GM11168 (cell line): ENCODE data around the gene KRTAP10-10.
"Not testable (repeated sequence)": the region's sequence is repeated elsewhere in the genome, so short reads cannot be mapped to it uniquely, and the experiment has no call there.

Experiments
- in situ Hi-C: fragments of 300-500 bp; cut with MboI; formaldehyde crosslinking; loops from one replicate; pipeline ENCODE4 v1.12.0; 2022; ENCODE audit warnings: low sequenced_read_pairs; ENCODE audit not compliant: unreplicated experiment

The KRTAP10-10 gene, protein sequence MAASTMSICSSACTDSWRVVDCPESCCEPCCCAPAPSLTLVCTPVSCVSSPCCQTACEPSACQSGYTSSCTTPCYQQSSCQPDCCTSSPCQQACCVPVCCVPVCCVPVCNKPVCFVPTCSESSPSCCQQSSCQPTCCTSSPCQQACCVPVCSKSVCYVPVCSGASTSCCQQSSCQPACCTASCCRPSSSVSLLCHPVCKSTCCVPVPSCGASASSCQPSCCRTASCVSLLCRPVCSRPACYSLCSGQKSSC

GRCh38 chr21:44637018-44637850 lies at the start of gene KRTAP10-10:
Gene KRTAP10-10 (plus strand): TSS chr21:44637356. CDS start chr21:44637418, 62 bp downstream.
- in situ Hi-C loops = no loop called here

DNA sequence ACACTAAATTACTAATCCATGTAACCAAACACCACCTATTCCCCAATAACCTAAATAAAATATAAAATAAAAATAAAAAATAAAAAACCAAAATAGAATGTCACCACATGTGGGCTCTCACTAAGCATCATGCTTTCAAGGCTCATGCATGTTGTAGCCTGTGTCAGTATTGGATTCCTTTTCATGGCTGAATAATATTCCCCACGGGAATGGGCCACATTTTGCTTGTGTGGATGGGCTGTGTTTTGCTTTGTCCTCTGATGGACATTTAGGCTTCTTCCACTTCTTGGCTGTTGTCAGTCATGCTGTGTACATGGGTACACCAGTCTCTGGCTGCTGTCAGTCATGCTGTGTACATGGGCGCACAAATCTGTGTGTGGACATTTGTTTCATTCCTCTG lies 48.1 kb upstream of the KRTAP10-10 start:
- in situ Hi-C loops = no loop called here

- in situ Hi-C loops = no loop called here
Measured at GRCh38 chr21:44589586-44590305, 47.4 kb upstream of the KRTAP10-10 start.

GRCh38 chr21:44590311-44590721 lies 46.8 kb upstream of the KRTAP10-10 start:
- in situ Hi-C loops = no loop called here

DNA sequence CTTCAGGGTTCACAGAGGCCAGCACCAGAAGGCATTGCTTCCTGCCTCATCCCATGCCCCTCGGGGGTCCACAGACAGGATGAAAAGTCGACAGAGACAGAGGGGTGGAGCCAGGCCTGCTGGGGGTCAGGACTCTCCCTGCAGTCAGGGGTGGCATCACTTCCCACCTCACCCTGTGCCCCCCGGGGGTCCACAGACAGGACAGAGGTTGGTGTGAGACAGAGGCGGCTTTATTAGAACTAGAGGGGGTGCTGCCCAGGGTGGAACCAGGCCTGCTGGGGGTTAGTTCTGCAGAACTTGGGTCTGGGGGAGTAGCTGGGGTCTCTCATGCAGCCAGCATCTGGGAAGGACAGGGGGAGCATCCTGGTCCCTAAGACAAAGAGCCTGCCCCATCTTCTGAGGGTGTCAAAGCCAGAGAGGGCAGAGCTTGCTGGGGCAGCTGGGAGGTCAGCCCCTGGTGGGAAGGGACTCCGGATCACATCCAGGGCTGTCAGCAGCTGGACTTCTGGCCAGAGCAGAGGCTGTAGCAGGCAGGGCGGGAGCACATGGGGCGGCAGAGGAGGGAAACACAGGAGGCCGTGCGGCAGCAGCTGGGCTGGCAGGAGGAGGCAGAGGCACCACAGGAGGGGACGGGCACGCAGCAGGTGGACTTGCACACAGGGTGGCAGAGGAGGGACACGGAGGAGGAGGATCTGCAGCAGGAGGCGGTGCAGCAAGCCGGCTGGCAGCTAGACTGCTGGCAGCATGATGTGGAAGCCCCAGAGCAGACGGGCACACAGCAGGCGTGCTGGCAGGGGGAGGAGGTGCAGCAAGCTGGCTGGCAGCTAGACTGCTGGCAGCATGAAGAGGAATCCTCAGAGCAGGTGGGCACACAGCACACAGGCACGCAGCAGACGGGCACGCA lies 46.0 kb upstream of the KRTAP10-10 start:
- in situ Hi-C loops = not testable (repeated sequence)

- in situ Hi-C loops = not testable (repeated sequence)
Measured at GRCh38 chr21:44591801-44592130, 45.4 kb upstream of the KRTAP10-10 start.

GRCh38 chr21:44592446-44593311 lies 44.5 kb upstream of the KRTAP10-10 start, which contains the start of gene KRTAP10-6:
Gene KRTAP10-6 (minus strand): TSS chr21:44592505. CDS start chr21:44592484, 21 bp downstream.
- in situ Hi-C loops = no loop called here

GRCh38 chr21:44593598-44594405 lies 43.4 kb upstream of the KRTAP10-10 start:
- in situ Hi-C loops = no loop called here

DNA sequence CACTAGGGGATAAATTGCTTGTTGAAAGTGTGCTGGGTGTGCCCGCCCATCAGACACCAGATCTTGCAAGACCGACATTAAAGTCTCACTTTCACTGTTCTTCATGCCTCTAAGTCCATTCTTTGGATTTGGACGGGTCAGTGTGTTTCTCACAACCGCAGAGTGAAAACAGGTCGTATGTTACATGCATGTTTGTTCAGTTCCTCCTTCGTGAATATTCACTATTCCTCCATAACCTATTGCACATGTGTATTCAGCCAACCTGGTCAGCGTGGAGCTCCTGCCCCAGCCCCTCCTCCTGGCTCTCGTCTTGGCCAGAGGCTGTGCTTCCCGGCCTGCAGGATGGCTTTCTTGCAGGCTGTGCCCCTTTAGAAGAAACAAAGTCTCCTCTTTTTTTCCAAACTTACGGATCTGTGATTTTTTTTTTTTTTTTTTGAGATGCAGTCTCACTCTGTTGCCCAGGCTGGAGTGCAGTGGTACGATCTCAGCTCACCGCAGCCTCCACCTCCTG lies 42.7 kb upstream of the KRTAP10-10 start:
- in situ Hi-C loops = no loop called here

- in situ Hi-C loops = no loop called here
Measured at GRCh38 chr21:44595524-44595923, 41.6 kb upstream of the KRTAP10-10 start.

DNA sequence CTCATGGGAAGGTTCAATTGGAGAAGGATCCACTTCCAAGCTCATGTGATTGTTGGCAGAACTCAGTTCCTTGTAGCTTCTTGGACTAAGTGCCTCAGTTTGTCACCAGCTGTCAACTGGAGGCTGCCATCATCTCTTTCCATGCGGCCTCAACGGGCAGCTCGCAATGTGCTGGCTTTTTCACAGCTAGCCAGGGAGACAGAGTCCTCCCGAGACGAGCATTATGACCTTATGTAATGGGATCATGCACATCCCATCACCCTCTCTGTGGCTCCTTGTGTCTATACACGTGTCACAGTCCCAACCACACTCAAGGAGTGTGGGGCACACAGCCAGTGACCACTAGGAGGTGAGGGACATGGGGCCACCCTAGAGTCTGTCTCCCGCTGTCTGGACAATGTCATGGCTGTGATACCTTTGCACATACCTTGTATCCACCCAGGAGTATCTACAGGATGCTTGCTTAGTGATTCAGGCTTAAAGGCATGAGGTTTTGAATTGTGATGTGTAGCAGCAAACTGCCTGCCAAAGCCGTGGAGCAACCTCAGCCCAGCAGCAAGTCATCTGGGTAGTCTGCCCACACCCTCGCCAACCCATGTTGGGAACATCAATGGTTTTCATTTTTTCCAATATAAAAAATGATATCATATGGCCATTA lies 41.0 kb upstream of the KRTAP10-10 start:
- in situ Hi-C loops = no loop called here

DNA sequence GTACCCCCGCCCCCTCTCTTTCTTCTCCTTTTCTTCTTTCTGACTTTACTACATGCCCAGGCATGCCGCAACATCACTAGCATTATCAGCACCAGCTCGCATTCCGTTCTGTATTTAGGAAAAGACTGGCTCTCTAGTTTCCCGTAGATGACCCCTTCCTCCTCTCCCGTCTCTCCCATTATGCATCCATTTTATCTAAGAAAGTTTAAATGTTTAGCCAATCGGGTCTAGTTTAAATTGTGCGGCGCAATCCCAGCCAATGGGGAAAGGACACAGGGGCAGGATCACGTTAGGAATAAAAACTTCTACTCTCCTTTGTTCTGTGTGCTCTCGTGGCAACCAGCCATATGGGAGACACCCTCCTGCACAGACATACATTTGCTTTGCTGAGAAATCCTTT lies 39.1 kb upstream of the KRTAP10-10 start:
- in situ Hi-C loops = no loop called here

DNA sequence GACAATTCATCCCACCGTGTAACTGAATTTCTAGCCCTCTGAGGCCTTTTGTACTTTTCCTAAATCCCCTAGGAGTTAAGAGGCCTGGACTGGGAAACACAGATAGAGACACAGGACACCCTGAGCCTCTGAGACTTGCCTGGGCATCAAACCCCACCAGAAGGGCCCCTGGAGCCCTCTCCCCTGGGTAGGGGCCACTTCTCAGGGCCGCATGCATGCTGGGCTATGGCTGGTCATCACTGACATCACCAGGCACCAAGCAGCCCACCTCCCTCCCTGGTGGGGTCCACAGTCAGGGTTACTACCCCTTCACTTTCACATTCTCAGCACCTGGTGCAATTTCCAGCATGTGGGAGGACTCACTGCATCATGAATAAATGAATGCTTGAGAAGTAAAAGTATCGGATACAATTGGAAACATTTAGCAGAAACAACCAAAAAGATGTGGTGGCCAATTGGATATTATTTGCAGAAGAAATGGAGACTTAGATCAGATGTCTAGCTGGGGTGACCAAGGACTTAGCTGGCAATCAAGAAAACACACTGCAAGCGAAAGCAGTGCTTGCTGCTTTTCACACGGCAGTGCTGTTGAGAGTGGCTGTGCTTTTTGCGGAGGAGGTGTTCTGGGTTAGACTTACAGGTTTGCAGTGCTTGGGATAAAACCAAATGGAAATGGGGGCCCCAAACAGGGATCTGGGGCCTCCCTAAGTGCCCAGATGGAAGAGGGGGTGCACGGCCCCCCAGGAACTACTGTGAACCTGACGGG lies 37.7 kb upstream of the KRTAP10-10 start:
- in situ Hi-C loops = no loop called here

- in situ Hi-C loops = not testable (repeated sequence)
Measured at GRCh38 chr21:44600118-44600978, 36.8 kb upstream of the KRTAP10-10 start, which contains the start of gene KRTAP10-7. Gene KRTAP10-7 (plus strand): TSS chr21:44600597. CDS start chr21:44600622, 25 bp downstream.

DNA sequence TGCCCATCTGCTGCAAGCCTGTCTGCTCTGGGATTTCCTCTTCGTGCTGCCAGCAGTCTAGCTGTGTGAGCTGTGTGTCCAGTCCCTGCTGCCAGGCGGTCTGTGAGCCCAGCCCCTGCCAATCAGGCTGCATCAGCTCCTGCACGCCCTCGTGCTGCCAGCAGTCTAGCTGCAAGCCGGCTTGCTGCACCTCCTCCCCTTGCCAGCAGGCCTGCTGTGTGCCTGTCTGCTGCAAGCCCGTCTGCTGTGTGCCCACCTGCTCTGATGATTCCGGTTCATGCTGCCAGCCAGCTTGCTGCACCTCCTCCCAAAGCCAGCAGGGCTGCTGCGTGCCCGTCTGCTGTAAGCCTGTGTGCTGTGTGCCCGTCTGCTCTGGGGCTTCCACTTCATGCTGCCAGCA lies 36.1 kb upstream of the KRTAP10-10 start:
- in situ Hi-C loops = not testable (repeated sequence)
